ENCODE data around the gene ANKS1B. TPM values are rescaled to one million over a fixed set of nuclear protein-coding genes. Genes with fewer than 3 reads are reported as not detected.

Gene ANKS1B
- total and polyA plus RNA-seq, 4 donors = 0.03 to 3.4 (median 0.53) TPM

- no peaks in the 10 kb centered on the region for H3K36me3 ChIP-seq (ENCODE audit: control insufficient read depth in 4 of 4, insufficient read depth in 3 of 4, low read depth in 1 of 4, low read length in 3 of 4)
- H3K4me1 ChIP-seq (ENCODE audit: control insufficient read depth in 4 of 4, insufficient read depth in 4 of 4, low read length in 3 of 4) = no peaks in the 10 kb centered on the region
- peaks cover 0 to 8% (median 0%) of the 10 kb centered on the region in 4 donors for H3K27me3 ChIP-seq (ENCODE audit: control insufficient read depth in 4 of 4, insufficient read depth in 4 of 4, low read length in 3 of 4)
- TF ChIP-seq REST (IDR thresholded peaks at IDR 0.05) = no peak
- no peak for TF ChIP-seq NR2F2 (IDR thresholded peaks at IDR 0.05)
- no peak for TF ChIP-seq ATF3 (IDR thresholded peaks at IDR 0.05)
- TF ChIP-seq SP1 (IDR thresholded peaks at IDR 0.05) = no peak
- no peak for TF ChIP-seq HNF4A (conservative IDR thresholded peaks at IDR 0.05)
- TF ChIP-seq TAF1 (conservative IDR thresholded peaks at IDR 0.05) = no peak
- no peak for TF ChIP-seq YY1 (IDR thresholded peaks at IDR 0.05)
- TF ChIP-seq FOXA1 (IDR thresholded peaks at IDR 0.05) = no peak
- TF ChIP-seq EGR1 (IDR thresholded peaks at IDR 0.05; ENCODE audit: low read depth in 2 of 2) = no peak
- no peak for TF ChIP-seq RAD21 (IDR thresholded peaks at IDR 0.05)
- TF ChIP-seq FOXA2 (IDR thresholded peaks at IDR 0.05) = no peak
- TF ChIP-seq JUND (IDR thresholded peaks at IDR 0.05) = no peak
- no peak for TF ChIP-seq HNF4G (IDR thresholded peaks at IDR 0.05)
- TF ChIP-seq ZBTB33 (IDR thresholded peaks at IDR 0.05) = no peak
- TF ChIP-seq RXRA (IDR thresholded peaks at IDR 0.05) = no peak
- no peak for TF ChIP-seq MAX (IDR thresholded peaks at IDR 0.05)
- TF ChIP-seq CTCF (IDR thresholded peaks at IDR 0.05; ENCODE audit: low read depth, low read length, missing input control) = no peak
- no peak for TF ChIP-seq GABPA (IDR thresholded peaks at IDR 0.05 in 1 of 2, conservative IDR thresholded peaks at IDR 0.05 in 1 of 2)
- 80% methylated on average over 1 of the region's 1 CpG for WGBS
- H3K9me3 ChIP-seq (ENCODE audit: control insufficient read depth in 4 of 4, low read length in 3 of 4) = no peaks in the 10 kb centered on the region
- H3K9ac ChIP-seq (ENCODE audit: low read depth in 1 of 2, low read length in 2 of 2) = no peak overlapping the region
- H3K4me3 ChIP-seq (ENCODE audit: low read depth in 1 of 3, low read length in 3 of 3) = no peak overlapping the region
- no peak overlapping the region for H3K27ac ChIP-seq (ENCODE audit: low read depth in 1 of 2, low read length in 2 of 2)
- no peak for DNase-seq (ENCODE audit: low spot score)
These were observed 610.7 kb downstream of the ANKS1B start for GRCh38 chr12:99374023-99374422.
